ENCODE measurements around the gene CMKLR1. TPM values are rescaled to one million over a fixed set of nuclear protein-coding genes. Genes with fewer than 3 reads are reported as not detected.

The CMKLR1 gene
- polyA plus RNA-seq, 1 donor from 2014 or later: 0.64 TPM

DNA sequence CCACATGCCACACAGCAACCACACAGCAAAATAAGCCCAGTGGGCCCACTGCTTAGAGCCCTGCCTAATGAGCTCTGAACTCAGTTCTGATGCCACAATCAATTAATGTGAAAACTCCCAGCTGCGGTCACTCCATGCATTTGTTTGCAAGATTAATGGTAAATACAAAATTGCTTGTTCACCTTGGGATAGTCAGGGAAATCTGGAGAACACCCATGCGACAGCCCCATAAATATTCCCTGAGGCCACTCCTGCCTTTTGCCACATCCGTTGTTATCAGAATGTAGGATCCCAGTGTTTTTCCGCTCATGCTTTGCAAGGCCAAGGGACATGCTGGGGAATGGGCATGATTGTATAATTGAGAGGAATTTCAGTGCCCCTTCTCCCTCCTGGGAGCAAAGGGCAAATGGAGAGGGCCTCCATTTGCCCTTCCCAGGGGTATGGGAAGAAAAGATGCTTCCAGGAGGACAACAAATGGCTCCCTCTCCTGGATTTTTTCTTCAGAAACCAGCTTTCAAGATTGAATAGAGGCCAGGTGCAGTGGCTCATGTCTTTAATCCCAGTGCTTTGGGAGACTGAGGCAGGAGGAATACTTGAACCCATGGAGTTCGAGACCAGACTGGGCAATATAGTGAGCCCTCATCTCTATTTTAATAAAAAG lies 30.8 kb upstream of the CMKLR1 start:
- Mint-ChIP-seq H3K27me3 (peaks cover 7% of the 10 kb centered on the region), H3K36me3 (no peaks in the 10 kb centered on the region), H3K9me3 (peaks cover 10 to 16% (median 12%) of the 10 kb centered on the region in 3 donors), H3K4me1 (peaks cover 0 to 1% (median 0%) of the 10 kb centered on the region in 3 donors), H3K27ac (no peak overlapping the region), H3K4me3 (no peak overlapping the region)

DNA sequence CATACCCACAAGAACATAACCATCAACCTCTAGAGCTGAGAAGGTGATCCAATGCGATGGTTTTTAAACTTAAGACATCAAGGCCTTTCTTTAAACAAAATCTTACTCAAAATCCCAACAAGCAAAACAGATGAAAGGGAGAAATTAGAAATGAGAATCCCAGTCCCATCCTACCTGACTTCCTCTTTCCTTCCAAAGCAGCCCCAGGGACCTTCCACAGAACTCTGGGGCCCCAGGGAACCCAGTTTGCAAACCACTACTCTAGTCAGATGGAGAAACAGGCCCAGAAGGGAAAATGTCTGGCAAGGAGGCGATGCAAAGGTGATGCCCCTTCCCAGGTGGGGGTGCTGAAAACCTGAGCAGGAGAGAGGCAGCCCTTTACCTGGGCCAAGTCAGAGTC lies 29.0 kb upstream of the CMKLR1 start:
- H3K9me3 Mint-ChIP-seq: peaks cover 2 to 10% (median 3%) of the 10 kb centered on the region in 3 donors
- no peaks in the 10 kb centered on the region for H3K36me3 Mint-ChIP-seq
- no peak overlapping the region for H3K27ac Mint-ChIP-seq
- peaks cover 7% of the 10 kb centered on the region for H3K27me3 Mint-ChIP-seq
- peaks cover 0 to 1% (median 0%) of the 10 kb centered on the region in 3 donors for H3K4me1 Mint-ChIP-seq
- no peak overlapping the region for H3K4me3 Mint-ChIP-seq

DNA sequence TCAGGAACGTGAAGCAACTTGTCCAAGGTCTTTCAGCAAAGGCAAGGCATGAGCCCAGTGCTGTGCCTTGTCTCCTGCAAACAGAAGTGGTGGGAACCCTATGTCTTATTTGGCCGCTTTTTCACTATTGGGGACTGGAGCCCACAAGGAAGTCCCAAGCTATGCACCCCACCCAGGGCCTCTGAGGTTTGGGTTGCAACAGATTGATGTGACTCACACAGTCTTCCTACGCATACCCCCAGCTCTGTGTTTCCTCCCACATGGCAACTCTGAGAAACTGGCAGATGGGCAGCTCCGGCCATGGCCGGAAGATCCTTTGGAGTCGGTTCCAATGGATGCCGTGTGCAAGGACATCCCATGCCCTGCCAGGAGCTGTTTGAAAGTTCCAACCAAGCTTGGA lies 28.3 kb upstream of the CMKLR1 start:
- Mint-ChIP-seq H3K27me3 (peaks cover 4% of the 10 kb centered on the region), H3K36me3 (no peaks in the 10 kb centered on the region)

DNA sequence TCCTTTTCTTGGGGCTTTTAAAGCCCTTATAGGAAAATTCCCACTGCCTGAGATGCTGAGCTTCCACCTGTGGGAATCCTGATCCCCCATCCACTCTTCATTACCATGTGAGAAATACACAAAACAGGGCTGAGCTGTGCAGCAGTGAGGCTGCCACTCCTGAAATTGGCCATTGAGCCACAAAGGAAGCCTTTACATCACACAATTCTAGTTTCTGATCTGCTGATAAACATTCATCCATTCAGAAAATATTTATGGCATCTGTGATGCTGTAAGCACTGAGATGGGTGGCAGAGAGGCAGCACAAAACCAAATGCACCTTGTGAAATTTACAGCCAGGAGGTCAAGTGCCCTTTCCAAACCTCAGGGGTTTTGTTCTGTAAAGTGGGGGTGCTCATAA lies 26.2 kb upstream of the CMKLR1 start:
- Mint-ChIP-seq H3K9me3 (no peaks in the 10 kb centered on the region), H3K4me1 (peaks cover 0 to 2% (median 1%) of the 10 kb centered on the region in 3 donors), H3K36me3 (peaks cover 1% of the 10 kb centered on the region), H3K27me3 (peaks cover under 1% of the 10 kb centered on the region), H3K4me3 (no peak overlapping the region), H3K27ac (no peak overlapping the region)

More for the DNA sequence above, 28.3 kb upstream of the CMKLR1 start:
- peaks cover 0 to 1% (median 0%) of the 10 kb centered on the region in 3 donors for H3K4me1 Mint-ChIP-seq
- no peak overlapping the region for H3K27ac Mint-ChIP-seq
- no peak overlapping the region for H3K4me3 Mint-ChIP-seq
- H3K9me3 Mint-ChIP-seq: peaks cover 0 to 5% (median 0%) of the 10 kb centered on the region in 3 donors

DNA sequence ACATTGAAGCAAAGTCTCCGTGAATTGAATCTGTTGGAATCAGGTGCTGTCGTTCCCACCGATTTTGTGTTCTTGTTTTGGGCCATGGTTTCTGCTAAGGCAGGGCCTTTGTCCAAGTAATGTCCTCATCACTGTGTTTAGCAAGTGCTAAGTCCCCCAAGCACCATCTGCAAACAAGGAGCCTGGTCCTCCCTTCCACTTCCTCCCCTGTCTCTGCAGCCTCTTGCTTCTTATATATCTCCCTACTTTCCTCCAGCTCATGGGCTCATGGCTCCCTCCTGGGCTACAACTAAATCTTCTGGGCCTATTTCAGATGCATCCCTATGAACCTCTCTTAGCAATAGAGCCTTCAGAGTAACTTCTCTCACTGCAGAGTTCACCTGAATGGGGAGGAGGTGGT lies 25.8 kb upstream of the CMKLR1 start:
- Mint-ChIP-seq H3K36me3 (peaks cover 1% of the 10 kb centered on the region), H3K4me1 (peaks cover 0 to 2% (median 1%) of the 10 kb centered on the region in 3 donors), H3K4me3 (no peak overlapping the region), H3K27me3 (no peaks in the 10 kb centered on the region), H3K9me3 (no peaks in the 10 kb centered on the region), H3K27ac (no peak overlapping the region)

DNA sequence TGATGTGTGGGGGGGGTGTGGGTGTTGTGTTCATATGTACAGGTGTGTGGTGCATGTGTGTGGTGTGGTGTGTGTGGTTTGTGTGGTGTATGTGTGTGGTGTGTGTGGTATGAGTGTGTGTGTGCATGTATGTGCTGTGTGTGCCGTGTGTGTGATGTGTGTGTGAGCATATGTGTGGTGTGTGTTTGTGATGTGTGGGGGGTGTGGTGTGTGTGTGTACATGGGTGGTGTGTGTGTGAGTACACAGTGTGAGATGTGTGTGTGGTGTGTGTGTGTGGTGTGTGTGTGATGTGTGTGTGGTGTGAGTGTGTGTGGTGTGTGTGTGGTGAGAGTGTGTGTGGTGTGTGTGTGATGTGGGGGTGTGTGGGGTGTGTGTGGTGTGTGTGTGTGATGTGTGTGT lies 24.5 kb upstream of the CMKLR1 start:
- Mint-ChIP-seq H3K4me3 (no peak overlapping the region), H3K36me3 (peaks cover 1% of the 10 kb centered on the region), H3K4me1 (peaks cover 0 to 2% (median under 1%) of the 10 kb centered on the region in 3 donors), H3K9me3 (no peaks in the 10 kb centered on the region), H3K27me3 (no peaks in the 10 kb centered on the region), H3K27ac (no peak overlapping the region)

DNA sequence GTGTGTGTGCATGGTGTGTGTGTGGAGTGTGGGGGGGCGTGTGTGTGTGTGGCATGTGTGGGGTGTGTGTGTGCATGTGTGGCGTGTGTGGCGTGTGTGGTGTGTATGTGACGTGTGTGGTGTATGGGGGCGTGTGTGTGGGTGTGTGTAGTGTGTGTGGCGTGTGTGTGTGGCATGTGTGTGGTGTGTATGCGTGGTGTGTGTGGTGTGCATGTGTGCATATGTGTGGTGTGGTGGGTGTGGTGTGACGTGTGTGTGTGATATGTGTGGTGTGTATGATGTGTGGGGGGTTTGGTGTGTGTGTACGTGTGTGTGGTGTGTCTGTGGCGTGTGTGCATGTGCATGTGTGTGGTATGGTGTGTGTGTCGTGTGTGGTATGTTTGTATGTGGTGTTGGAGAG lies 24.1 kb upstream of the CMKLR1 start:
- Mint-ChIP-seq H3K27me3 (peaks cover 3% of the 10 kb centered on the region), H3K27ac (no peak overlapping the region), H3K4me3 (no peak overlapping the region), H3K9me3 (no peaks in the 10 kb centered on the region), H3K36me3 (peaks cover 1% of the 10 kb centered on the region), H3K4me1 (peaks cover 0 to 2% (median 0%) of the 10 kb centered on the region in 3 donors)

DNA sequence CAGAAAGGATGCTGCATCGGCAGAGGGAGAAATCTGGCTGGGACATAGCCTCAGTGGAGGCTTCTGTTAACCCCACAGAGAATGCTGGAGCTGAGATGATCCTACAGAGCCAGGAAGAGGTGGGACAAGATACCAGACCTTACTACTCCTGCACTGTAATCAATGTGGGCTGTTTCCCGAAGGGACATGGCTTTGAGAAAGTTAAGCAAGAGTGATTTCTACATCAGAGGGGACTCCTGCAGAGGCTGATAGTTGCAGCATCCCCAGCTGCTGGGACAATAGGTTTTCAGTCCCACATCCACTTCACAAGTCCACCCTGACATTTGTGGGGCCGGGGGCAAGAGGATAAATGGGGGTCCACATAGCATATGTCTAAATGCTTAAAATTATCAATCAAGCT lies 22.5 kb upstream of the CMKLR1 start:
- H3K36me3 Mint-ChIP-seq: peaks cover 1% of the 10 kb centered on the region
- H3K27ac Mint-ChIP-seq: peak overlapping the region in 1 of 3 donors; percentile 70
- H3K4me3 Mint-ChIP-seq: no peak overlapping the region
- no peaks in the 10 kb centered on the region for H3K9me3 Mint-ChIP-seq
- H3K4me1 Mint-ChIP-seq: peaks cover 0 to 2% (median 0%) of the 10 kb centered on the region in 3 donors
- peaks cover 8% of the 10 kb centered on the region for H3K27me3 Mint-ChIP-seq

DNA sequence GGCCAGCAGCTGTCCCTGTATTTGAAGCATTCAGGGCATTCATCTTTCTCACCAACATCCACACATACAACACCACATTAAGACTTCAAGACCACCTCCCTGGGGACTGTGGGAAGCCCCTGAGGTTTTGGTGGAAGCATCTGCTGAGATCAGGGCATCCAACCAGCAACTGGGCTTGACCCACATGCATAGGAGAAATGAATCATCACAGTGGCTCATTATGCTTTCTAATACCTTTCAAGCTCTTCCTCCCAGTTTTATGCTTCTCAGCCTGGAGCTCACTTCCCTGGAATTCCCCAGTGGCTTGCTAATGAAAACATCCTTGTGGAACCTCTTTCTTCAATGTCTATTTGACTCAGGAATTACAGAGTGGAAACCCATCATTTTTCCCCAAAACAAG lies 21.4 kb upstream of the CMKLR1 start:
- Mint-ChIP-seq H3K36me3 (peaks cover 1% of the 10 kb centered on the region), H3K27me3 (peaks cover 10% of the 10 kb centered on the region), H3K4me3 (no peak overlapping the region), H3K9me3 (no peaks in the 10 kb centered on the region), H3K4me1 (peaks cover 0 to 2% (median 0%) of the 10 kb centered on the region in 3 donors), H3K27ac (no peak overlapping the region)

DNA sequence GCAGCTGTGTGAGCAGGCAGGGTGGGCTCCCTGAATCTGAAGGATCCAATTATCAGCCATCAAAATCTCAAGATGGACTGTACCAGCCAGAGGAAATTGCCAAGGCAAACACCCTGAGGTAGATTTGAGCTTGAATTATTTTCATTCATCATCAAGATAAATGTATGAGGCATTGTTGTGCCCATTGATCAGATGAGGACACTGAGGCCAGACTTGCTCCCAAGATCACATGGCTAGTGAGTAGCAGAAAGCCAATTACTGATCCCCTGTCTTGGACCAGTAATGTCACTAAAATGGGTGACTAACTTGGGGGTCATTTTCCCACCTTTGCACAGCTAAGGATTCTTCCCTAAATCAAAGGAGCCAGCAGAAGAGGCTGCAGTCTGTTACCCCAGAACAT lies 20.9 kb upstream of the CMKLR1 start:
- Mint-ChIP-seq H3K27ac (no peak overlapping the region), H3K9me3 (no peaks in the 10 kb centered on the region), H3K36me3 (peaks cover 1% of the 10 kb centered on the region), H3K4me3 (no peak overlapping the region), H3K4me1 (peaks cover 0 to 2% (median 0%) of the 10 kb centered on the region in 3 donors), H3K27me3 (peaks cover 10% of the 10 kb centered on the region)

DNA sequence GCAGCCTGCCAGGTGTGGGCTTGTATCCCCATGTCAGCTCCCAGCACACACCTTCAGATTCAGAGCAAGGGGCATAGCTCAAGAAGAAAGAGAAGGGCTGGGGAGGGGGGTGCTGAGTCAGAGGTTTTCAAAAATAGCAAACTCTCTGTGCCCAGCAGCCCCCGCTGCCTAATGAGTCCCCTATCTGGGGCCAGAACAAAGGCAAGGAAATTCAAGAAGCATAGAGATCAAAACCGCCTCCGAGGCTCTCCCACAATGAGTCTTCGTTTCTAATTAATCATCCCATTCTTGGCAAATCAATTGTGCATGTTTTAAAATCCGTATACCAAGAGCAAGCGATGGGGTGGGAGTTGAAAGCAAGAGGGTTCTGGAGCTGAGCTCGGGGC lies 19.5 kb upstream of the CMKLR1 start:
- Mint-ChIP-seq H3K9me3 (peaks cover 0 to 1% (median 0%) of the 10 kb centered on the region in 3 donors), H3K4me3 (no peak overlapping the region), H3K27me3 (peaks cover 10% of the 10 kb centered on the region), H3K36me3 (peaks cover 1% of the 10 kb centered on the region), H3K4me1 (peaks cover 0 to 2% (median 0%) of the 10 kb centered on the region in 3 donors), H3K27ac (no peak overlapping the region)

DNA sequence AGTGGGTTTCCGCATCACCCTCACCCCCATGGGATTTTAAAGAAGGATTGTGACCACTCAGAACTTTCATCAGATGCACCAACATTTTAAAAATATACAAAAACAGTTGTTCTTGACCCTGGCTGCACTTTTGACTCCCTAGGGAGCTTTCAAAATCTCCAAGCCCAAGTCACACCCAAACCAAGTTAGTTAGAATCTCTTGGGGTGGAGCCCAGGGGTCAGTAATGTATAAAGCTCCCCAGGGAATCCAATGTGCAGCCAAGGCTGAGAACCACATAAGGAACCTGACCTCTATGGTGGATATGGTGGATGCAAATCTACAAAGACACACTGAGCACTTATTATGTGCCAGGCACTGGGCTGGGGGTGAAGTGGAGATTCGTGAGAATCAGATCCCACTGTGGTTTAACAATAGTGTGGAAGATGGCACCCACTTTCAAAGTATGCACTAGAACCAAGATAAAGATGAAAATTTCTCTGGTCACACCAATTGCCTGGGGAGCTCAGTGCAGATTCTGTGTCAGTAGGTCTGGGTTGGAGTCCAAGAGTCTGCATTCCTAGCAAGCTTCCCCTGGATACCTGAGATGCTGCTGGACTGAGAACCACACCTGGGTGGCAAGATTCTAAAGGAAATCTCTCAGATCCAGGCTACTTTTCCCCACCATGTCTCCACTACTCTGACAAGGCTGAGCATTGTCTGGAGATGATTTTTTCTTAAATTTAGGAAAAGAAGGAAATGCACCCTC lies 18.9 kb upstream of the CMKLR1 start:
- no peak overlapping the region for H3K4me3 Mint-ChIP-seq
- peaks cover 0 to 3% (median 0%) of the 10 kb centered on the region in 3 donors for H3K9me3 Mint-ChIP-seq
- peaks cover 10% of the 10 kb centered on the region for H3K27me3 Mint-ChIP-seq
- H3K4me1 Mint-ChIP-seq: peaks cover 0 to 2% (median 0%) of the 10 kb centered on the region in 3 donors
- H3K36me3 Mint-ChIP-seq: peaks cover 1% of the 10 kb centered on the region
- no peak overlapping the region for H3K27ac Mint-ChIP-seq

DNA sequence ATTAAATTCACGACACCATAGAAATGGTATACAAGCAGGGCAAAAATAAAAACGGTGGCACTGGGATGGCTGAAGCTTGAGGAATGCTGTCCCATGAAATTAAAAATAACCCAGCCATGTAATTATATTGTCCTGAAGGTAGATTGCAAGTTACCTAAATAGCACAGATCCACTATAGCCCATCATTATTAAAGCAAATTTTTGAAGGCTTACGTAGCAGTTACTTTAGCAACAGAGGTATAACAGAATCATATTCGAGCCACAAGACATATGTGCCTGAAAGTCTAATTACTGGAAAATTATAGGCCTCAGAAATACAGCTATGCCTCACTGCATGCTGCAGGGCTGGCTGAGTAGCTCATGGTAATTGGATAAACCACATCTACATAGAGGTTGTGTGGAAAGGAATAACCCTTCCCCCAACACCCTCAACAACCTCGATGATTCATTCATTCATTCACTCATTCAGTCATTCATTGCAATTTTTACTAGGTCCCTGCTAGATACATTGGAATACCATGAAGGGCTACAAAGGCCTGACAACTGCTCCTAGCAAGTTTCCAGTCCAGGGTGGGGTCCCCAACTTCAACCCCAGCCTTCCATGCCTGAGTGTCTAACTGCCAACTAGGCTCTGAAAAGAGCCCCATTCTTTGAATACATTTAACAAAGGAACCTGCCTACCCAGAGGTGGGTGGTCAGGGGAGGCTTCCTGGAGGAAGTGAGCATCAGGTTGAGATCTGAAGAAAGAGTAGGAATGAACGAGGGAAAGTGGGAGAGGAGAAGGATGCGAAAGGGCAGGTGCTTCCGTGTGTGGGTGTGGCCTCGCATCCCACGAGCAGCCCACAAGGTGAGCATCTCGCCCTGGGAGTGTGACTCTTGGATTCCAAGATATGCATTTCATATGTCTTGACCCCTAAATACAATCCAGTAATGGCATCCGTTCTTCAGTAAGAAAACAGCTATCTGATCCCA lies 18.0 kb upstream of the CMKLR1 start:
- Mint-ChIP-seq H3K9me3 (peaks cover 0 to 3% (median 0%) of the 10 kb centered on the region in 3 donors), H3K27ac (no peak overlapping the region), H3K4me1 (peaks cover 0 to 2% (median 0%) of the 10 kb centered on the region in 3 donors), H3K36me3 (peaks cover 1% of the 10 kb centered on the region), H3K4me3 (no peak overlapping the region), H3K27me3 (peaks cover 10% of the 10 kb centered on the region)

DNA sequence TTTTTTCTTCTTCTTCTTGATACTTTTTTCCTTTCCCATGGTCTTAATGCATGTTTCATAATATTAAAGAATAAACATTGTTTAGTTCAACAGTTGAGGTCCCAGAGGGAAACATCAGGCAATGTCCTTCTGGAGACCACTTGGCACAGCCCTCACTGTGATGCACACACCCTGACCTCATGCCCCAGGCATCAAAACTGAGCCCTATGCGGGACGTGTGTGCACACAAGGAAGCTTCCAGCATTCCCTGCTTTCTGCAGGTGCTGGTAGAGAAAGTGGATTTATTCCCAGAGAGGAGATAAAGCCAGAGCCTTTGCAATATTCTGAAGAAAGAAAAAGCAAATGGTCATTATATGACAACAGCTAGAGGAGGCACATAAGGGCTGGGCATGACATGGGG lies 16.0 kb upstream of the CMKLR1 start:
- peaks cover 10% of the 10 kb centered on the region for H3K27me3 Mint-ChIP-seq
- H3K9me3 Mint-ChIP-seq: peaks cover 0 to 3% (median 0%) of the 10 kb centered on the region in 3 donors
- H3K4me3 Mint-ChIP-seq: no peak overlapping the region
- H3K36me3 Mint-ChIP-seq: no peaks in the 10 kb centered on the region
- no peak overlapping the region for H3K27ac Mint-ChIP-seq
- no peaks in the 10 kb centered on the region for H3K4me1 Mint-ChIP-seq

DNA sequence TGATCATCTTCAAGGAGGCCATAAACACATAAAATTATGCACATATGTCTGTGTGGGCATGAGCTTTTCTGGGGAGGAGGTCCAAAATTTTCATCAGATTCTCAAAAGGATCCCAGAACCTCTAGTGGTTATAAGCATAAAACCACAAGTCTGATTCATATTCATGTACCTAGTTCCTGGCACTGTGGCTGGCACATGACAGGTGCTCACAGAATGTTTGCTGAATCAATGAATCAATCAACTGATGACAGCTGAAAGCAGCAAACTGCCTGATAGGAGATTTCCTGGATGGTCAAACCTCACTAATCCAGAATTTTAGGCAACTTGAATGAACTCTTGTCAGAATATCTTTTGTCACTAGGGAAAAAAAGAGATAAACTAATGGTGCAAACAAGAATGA lies 13.5 kb upstream of the CMKLR1 start:
- Mint-ChIP-seq H3K4me1 (no peaks in the 10 kb centered on the region), H3K27ac (no peak overlapping the region), H3K27me3 (peaks cover 8% of the 10 kb centered on the region), H3K4me3 (no peak overlapping the region), H3K9me3 (peaks cover 0 to 8% (median 0%) of the 10 kb centered on the region in 3 donors), H3K36me3 (no peaks in the 10 kb centered on the region)
